ES-I3 (cell line): ENCODE results near the gene OIT3.
"Not testable (repeated sequence)": the region's sequence is repeated elsewhere in the genome, so short reads cannot be mapped to it uniquely, and the experiment has no call there.

Experiments used
- H3K36me3 ChIP-seq: 2 replicates; pipeline ENCODE4 v1.6.1; 2013; ENCODE audit warnings: mild to moderate bottlenecking, low read length, control low read depth, moderate library complexity; ENCODE audit not compliant: insufficient read depth
- H3K4me1 ChIP-seq: 2 replicates; pipeline ENCODE4 v1.6.1; 2013; ENCODE audit warnings: mild to moderate bottlenecking, control low read depth, low read length; ENCODE audit not compliant: insufficient read depth
- H3K9ac ChIP-seq: 2 replicates; pipeline ENCODE4 v1.6.1; 2013; ENCODE audit warnings: low read depth, mild to moderate bottlenecking, low read length, moderate library complexity
- H3K9me3 ChIP-seq: 2 replicates; pipeline ENCODE4 v1.6.1; 2013; ENCODE audit warnings: mild to moderate bottlenecking, low read length, moderate library complexity; ENCODE audit not compliant: control insufficient read depth, insufficient read depth

The OIT3 gene

GRCh38 chr10:72885953-72886352, 7.6 kb upstream of the OIT3 start:
- peaks cover 30% of the 10 kb centered on the region for H3K4me1 ChIP-seq
- peaks cover 28% of the 10 kb centered on the region; the same call in 1 of the 2 replicates for H3K36me3 ChIP-seq
- peaks cover 2% of the 10 kb centered on the region; the same call in 1 of the 2 replicates for H3K9me3 ChIP-seq
- no peak overlapping the region for H3K9ac ChIP-seq

GRCh38 chr10:72886621-72887020, 6.9 kb upstream of the OIT3 start:
- H3K36me3 ChIP-seq, result peaks cover 24% of the 10 kb centered on the region; the same call in 1 of the 2 replicates
- peaks cover 30% of the 10 kb centered on the region for H3K4me1 ChIP-seq
- no peak overlapping the region for H3K9ac ChIP-seq
- peaks cover 2% of the 10 kb centered on the region for H3K9me3 ChIP-seq

GRCh38 chr10:72887043-72887442, 6.5 kb upstream of the OIT3 start:
- 0 out of 2 replicates have a peak overlapping the region, but pooled peaks have one; percentile 8 for H3K9ac ChIP-seq

GRCh38 chr10:72888151-72888638, 5.3 kb upstream of the OIT3 start:
- no peak overlapping the region for H3K9ac ChIP-seq
- peaks cover 30% of the 10 kb centered on the region for H3K4me1 ChIP-seq
- peaks cover 24% of the 10 kb centered on the region; the same call in 1 of the 2 replicates for H3K36me3 ChIP-seq
- peaks cover 2% of the 10 kb centered on the region for H3K9me3 ChIP-seq

More at GRCh38 chr10:72887043-72887442, 6.5 kb upstream of the OIT3 start:
- Histone ChIP-seq H3K4me1 (peaks cover 30% of the 10 kb centered on the region), H3K36me3 (peaks cover 24% of the 10 kb centered on the region; the same call in 1 of the 2 replicates), H3K9me3 (peaks cover 2% of the 10 kb centered on the region)

GRCh38 chr10:72889391-72889831, 4.1 kb upstream of the OIT3 start:
- Histone ChIP-seq H3K4me1 (peaks cover 30% of the 10 kb centered on the region), H3K9me3 (peaks cover 2% of the 10 kb centered on the region), H3K9ac (no peak overlapping the region), H3K36me3 (peaks cover 24% of the 10 kb centered on the region; the same call in 1 of the 2 replicates)

- H3K4me1 ChIP-seq, result peaks cover 30% of the 10 kb centered on the region
- H3K9me3 ChIP-seq, result peaks cover 2% of the 10 kb centered on the region
- H3K9ac ChIP-seq, result no peak overlapping the region
- H3K36me3 ChIP-seq, result peaks cover 21% of the 10 kb centered on the region; the same call in 1 of the 2 replicates
Observed at GRCh38 chr10:72890086-72890485, 3.5 kb upstream of the OIT3 start.

GRCh38 chr10:72895236-72895850, 1.8 kb downstream of the OIT3 start:
- H3K36me3 ChIP-seq, result no peaks in the 10 kb centered on the region

GRCh38 chr10:72898616-72899015, 5.1 kb downstream of the OIT3 start:
- Histone ChIP-seq H3K9me3 (no peaks in the 10 kb centered on the region), H3K36me3 (no peaks in the 10 kb centered on the region), H3K4me1 (no peaks in the 10 kb centered on the region), H3K9ac (no peak overlapping the region)

More at GRCh38 chr10:72895236-72895850, 1.8 kb downstream of the OIT3 start:
- no peaks in the 10 kb centered on the region; the same call in none of the 2 replicates for H3K9me3 ChIP-seq
- no peak overlapping the region for H3K9ac ChIP-seq
- H3K4me1 ChIP-seq, result no peaks in the 10 kb centered on the region

GRCh38 chr10:72899545-72899944, 6.0 kb downstream of the OIT3 start:
- no peaks in the 10 kb centered on the region for H3K4me1 ChIP-seq
- no peak overlapping the region for H3K9ac ChIP-seq
- H3K9me3 ChIP-seq, result 0 out of 2 replicates have a peak, but pooled peaks cover 4% of the 10 kb centered on the region
- H3K36me3 ChIP-seq, result no peaks in the 10 kb centered on the region

GRCh38 chr10:72903941-72904446, 10.5 kb downstream of the OIT3 start:
- not testable (repeated sequence) for H3K9me3 ChIP-seq, H3K9ac ChIP-seq, H3K4me1 ChIP-seq, H3K36me3 ChIP-seq

- peaks cover 7% of the 10 kb centered on the region; the same call in 1 of the 2 replicates for H3K9me3 ChIP-seq
- H3K36me3 ChIP-seq, result no peaks in the 10 kb centered on the region
- no peak overlapping the region for H3K9ac ChIP-seq
- no peaks in the 10 kb centered on the region for H3K4me1 ChIP-seq
Observed at GRCh38 chr10:72904806-72905205, 11.3 kb downstream of the OIT3 start.

- H3K9ac ChIP-seq, result no peak overlapping the region
- H3K9me3 ChIP-seq, result peaks cover 7% of the 10 kb centered on the region; the same call in 1 of the 2 replicates
- H3K4me1 ChIP-seq, result no peaks in the 10 kb centered on the region
- no peaks in the 10 kb centered on the region for H3K36me3 ChIP-seq
Observed at GRCh38 chr10:72906446-72906845, 12.9 kb downstream of the OIT3 start.

GRCh38 chr10:72910705-72911104, 17.2 kb downstream of the OIT3 start:
- H3K4me1 ChIP-seq, result peaks cover 4% of the 10 kb centered on the region; the same call in 1 of the 2 replicates
- H3K9me3 ChIP-seq, result peaks cover under 1% of the 10 kb centered on the region; the same call in 1 of the 2 replicates
- no peaks in the 10 kb centered on the region; the same call in 1 of the 2 replicates for H3K36me3 ChIP-seq
- H3K9ac ChIP-seq, result no peak overlapping the region

GRCh38 chr10:72911758-72912157, 18.2 kb downstream of the OIT3 start:
- H3K36me3 ChIP-seq, result no peaks in the 10 kb centered on the region; the same call in 1 of the 2 replicates
- peaks cover 4% of the 10 kb centered on the region; the same call in 1 of the 2 replicates for H3K4me1 ChIP-seq
- no peaks in the 10 kb centered on the region for H3K9me3 ChIP-seq
- H3K9ac ChIP-seq, result no peak overlapping the region

- no peaks in the 10 kb centered on the region; the same call in 1 of the 2 replicates for H3K36me3 ChIP-seq
- H3K9me3 ChIP-seq, result no peaks in the 10 kb centered on the region
Observed at GRCh38 chr10:72912736-72913135, 19.2 kb downstream of the OIT3 start.

More at GRCh38 chr10:72912736-72913135, 19.2 kb downstream of the OIT3 start:
- Histone ChIP-seq H3K9ac (no peak overlapping the region), H3K4me1 (peaks cover 4% of the 10 kb centered on the region; the same call in 1 of the 2 replicates)
